Adrenal gland (tissue), 5 donors: ENCODE measurements around the gene CACHD1.

ENCODE experiments used
- CTCF ChIP-seq, 6 experiments: fragments of 450-650 bp in 4 of 6; fragments of 200-600 bp in 2 of 6; sonication (generic) in 1 of 6; IDR thresholded peaks; 1 replicate in 5 of 6; 2 replicates in 1 of 6; pipeline versions ENCODE4 v1.5.1 to v1.8.0; 2016 to 2021; ENCODE audit warnings: antibody characterized with exemption in 6 of 6, mild to moderate bottlenecking in 2 of 6, moderate library complexity in 1 of 6
- POLR2A ChIP-seq, 2 donors: fragments of 450-650 bp; IDR thresholded peaks; one replicate each; pipeline ENCODE4 v1.6.1; 2017; ENCODE audit warnings: antibody characterized with exemption in 2 of 2, mild to moderate bottlenecking in 2 of 2, moderate library complexity in 1 of 2
- donor health status: DM: no; HTN: no; CAD: no.

DNA sequence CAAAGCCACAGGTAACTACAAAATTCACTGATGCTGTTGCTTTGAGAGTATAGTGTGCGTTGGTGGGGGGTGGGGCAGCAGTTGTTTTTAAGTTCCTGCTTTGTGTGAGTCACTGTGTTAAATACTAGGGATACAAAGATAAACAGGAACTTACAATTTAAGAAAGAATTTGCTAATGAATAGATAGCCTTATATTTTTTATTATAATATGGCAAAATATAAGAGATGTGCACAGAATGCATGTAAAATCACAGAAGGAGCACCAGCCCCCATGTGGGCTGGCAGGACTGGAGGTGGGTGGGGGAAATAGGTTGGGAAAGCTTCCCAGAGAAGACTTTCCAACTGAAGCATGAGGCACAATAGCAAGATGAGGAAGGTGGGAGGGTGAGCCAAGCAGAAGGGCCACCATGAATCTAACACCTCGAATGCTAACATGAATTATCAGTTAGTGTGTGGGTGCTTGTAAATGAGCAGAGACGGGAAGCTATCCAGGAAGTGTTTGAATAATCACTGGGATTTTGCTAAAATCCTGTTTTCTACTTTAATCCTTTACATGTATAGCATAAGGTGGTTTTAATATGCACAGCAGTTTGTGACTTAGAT is 217.9 kb downstream of the CACHD1 start:
- TF ChIP-seq CTCF (IDR thresholded peaks at IDR 0.05), result no peak
- no peak for TF ChIP-seq POLR2A (IDR thresholded peaks at IDR 0.05)
